OCI-LY1 (cell line): ENCODE measurements around the gene KCNH2.

ENCODE experiments used
- H2AFZ ChIP-seq: fragments of 200-600 bp; sonication (generic), shearing (Covaris generic); 2 replicates; pipeline ENCODE4 v1.6.0; 2014; ENCODE audit warnings: antibody characterized with exemption, mild to moderate bottlenecking, low read length
- H3F3A ChIP-seq: fragments of 200-600 bp; sonication (generic), shearing (Covaris generic); 2 replicates; pipeline ENCODE4 v1.6.0; 2014; ENCODE audit warnings: mild to moderate bottlenecking, antibody characterized with exemption, low read length, moderate library complexity; ENCODE audit not compliant: insufficient read depth
- H3K27ac ChIP-seq: fragments of 200-600 bp; sonication (generic); 2 replicates; pipeline ENCODE4 v1.5.1; 2014; ENCODE audit warnings: low read length, mixed run types, mild to moderate bottlenecking, low read depth; ENCODE audit not compliant: poor library complexity, severe bottlenecking
- H3K27me3 ChIP-seq: fragments of 200-600 bp; sonication (generic); 2 replicates; pipeline ENCODE4 v1.6.0; 2014; ENCODE audit warnings: antibody characterized with exemption, mild to moderate bottlenecking, low read length, moderate library complexity; ENCODE audit not compliant: insufficient read depth
- H3K36me3 ChIP-seq: fragments of 200-600 bp; sonication (generic); 2 replicates; pipeline ENCODE4 v1.6.1; 2014; ENCODE audit warnings: mild to moderate bottlenecking, antibody characterized with exemption, low read length, moderate library complexity, mixed read lengths; ENCODE audit not compliant: insufficient read depth
- H3K4me1 ChIP-seq: fragments of 200-600 bp; sonication (generic); 2 replicates; pipeline ENCODE4 v1.5.1; 2014; ENCODE audit warnings: mild to moderate bottlenecking, low read length, moderate library complexity; ENCODE audit not compliant: insufficient read depth, severe bottlenecking
- H3K4me2 ChIP-seq: fragments of 200-600 bp; sonication (generic), shearing (Covaris generic); 2 replicates; pipeline ENCODE4 v1.6.1; 2014; ENCODE audit warnings: low read length
- H3K4me3 ChIP-seq: fragments of 200-600 bp; sonication (generic); 2 replicates; pipeline ENCODE4 v1.5.1; 2014; ENCODE audit warnings: low read length, low read depth, mild to moderate bottlenecking, mixed read lengths; ENCODE audit not compliant: poor library complexity, severe bottlenecking
- H3K79me2 ChIP-seq: fragments of 200-600 bp; shearing (Covaris generic); 2 replicates; pipeline ENCODE4 v1.6.1; 2016; ENCODE audit warnings: mixed run types, low read length, mixed read lengths; ENCODE audit not compliant: insufficient read depth
- H3K9ac ChIP-seq: fragments of 200-600 bp; sonication (generic), shearing (Covaris generic); 2 replicates; pipeline ENCODE4 v1.6.1; 2014; ENCODE audit warnings: mild to moderate bottlenecking, low read length, mixed read lengths
- H3K9me2 ChIP-seq: fragments of 200-600 bp; sonication (generic), shearing (Covaris generic); 2 replicates; pipeline ENCODE4 v1.6.1; 2014; ENCODE audit warnings: low read depth, mild to moderate bottlenecking, low read length, mixed read lengths
- H3K9me3 ChIP-seq: fragments of 200-600 bp; shearing (Covaris generic); 2 replicates; pipeline ENCODE4 v1.6.1; 2014; ENCODE audit warnings: low read length, mixed read lengths
- H4K20me1 ChIP-seq: fragments of 200-600 bp; sonication (generic), shearing (Covaris generic); 2 replicates; pipeline ENCODE4 v1.6.0; 2016; ENCODE audit warnings: mild to moderate bottlenecking, low read length; ENCODE audit not compliant: insufficient read depth
- CTCF ChIP-seq: fragments of 200-600 bp; sonication (generic), shearing (Covaris generic); IDR thresholded peaks from 2 replicates; pipeline ENCODE4 v1.5.1; 2017; ENCODE audit warnings: mild to moderate bottlenecking, antibody characterized with exemption, low read length, moderate library complexity, mixed read lengths
- EZH2 ChIP-seq: fragments of 200-600 bp; sonication (generic), shearing (Covaris generic); IDR thresholded peaks from 2 replicates; pipeline ENCODE4 v1.8.0; 2017; ENCODE audit warnings: borderline replicate concordance, mixed run types, mild to moderate bottlenecking, antibody characterized with exemption, low read length, moderate library complexity, mixed read lengths

KCNH2 gene

GRCh38 chr7:150973571-150974451 lies 4.3 kb downstream of the KCNH2 start:
- peak overlapping the region; percentile 61 for H3K4me3 ChIP-seq
- no peaks in the 10 kb centered on the region for H3K27me3 ChIP-seq
- H3F3A ChIP-seq: no peaks in the 10 kb centered on the region
- no peak overlapping the region for H2AFZ ChIP-seq
- H3K79me2 ChIP-seq: no peaks in the 10 kb centered on the region
- peak overlapping the region; percentile 86 for H3K4me2 ChIP-seq
- H3K36me3 ChIP-seq: no peaks in the 10 kb centered on the region
- H4K20me1 ChIP-seq: no peaks in the 10 kb centered on the region
- H3K9me3 ChIP-seq: no peaks in the 10 kb centered on the region
- H3K9ac ChIP-seq: peak overlapping the region; percentile 26; the same call in 1 of the 2 replicates
- no peaks in the 10 kb centered on the region for H3K9me2 ChIP-seq
- peaks cover 49% of the 10 kb centered on the region for H3K4me1 ChIP-seq
- no peak for TF ChIP-seq EZH2
- no peak for TF ChIP-seq CTCF
- H3K27ac ChIP-seq: peak overlapping the region; percentile 75

- Histone ChIP-seq H3K4me3 (no peak overlapping the region), H3K27ac (peak overlapping the region; percentile 75), H3F3A (no peaks in the 10 kb centered on the region), H2AFZ (no peak overlapping the region), H3K4me2 (no peak overlapping the region), H3K4me1 (peaks cover 44% of the 10 kb centered on the region), H3K9me2 (no peaks in the 10 kb centered on the region), H3K9me3 (no peaks in the 10 kb centered on the region), H3K36me3 (no peaks in the 10 kb centered on the region), H3K27me3 (no peaks in the 10 kb centered on the region), H3K9ac (no peak overlapping the region), H3K79me2 (no peaks in the 10 kb centered on the region), H4K20me1 (no peaks in the 10 kb centered on the region)
- TF ChIP-seq EZH2 (no peak), CTCF (no peak)
Observed at GRCh38 chr7:150972741-150973140, 5.4 kb downstream of the KCNH2 start.

GRCh38 chr7:150972023-150972468 lies 6.1 kb downstream of the KCNH2 start:
- no peak overlapping the region for H3K4me2 ChIP-seq
- H3K4me3 ChIP-seq: no peak overlapping the region
- no peaks in the 10 kb centered on the region for H3K9me2 ChIP-seq
- H2AFZ ChIP-seq: no peak overlapping the region
- no peak for TF ChIP-seq CTCF
- TF ChIP-seq EZH2: no peak
- H3F3A ChIP-seq: no peaks in the 10 kb centered on the region
- H3K9ac ChIP-seq: no peak overlapping the region
- H3K27ac ChIP-seq: no peak overlapping the region
- H3K79me2 ChIP-seq: no peaks in the 10 kb centered on the region
- H3K9me3 ChIP-seq: no peaks in the 10 kb centered on the region
- H3K4me1 ChIP-seq: peaks cover 39% of the 10 kb centered on the region
- no peaks in the 10 kb centered on the region for H3K36me3 ChIP-seq
- H3K27me3 ChIP-seq: no peaks in the 10 kb centered on the region
- no peaks in the 10 kb centered on the region for H4K20me1 ChIP-seq
